Liver (tissue), 9 donors: ENCODE data around the gene CFAP70. TPM values are rescaled to one million over a fixed set of nuclear protein-coding genes. Genes with fewer than 3 reads are reported as not detected.

Experiments
- DNase-seq: peaks from one replicate; pipeline ENCODE4 v3.0.0-alpha.2; 2017; ENCODE audit warnings: low spot score
- H3K27ac ChIP-seq, 2 donors: one replicate each; pipeline ENCODE4 v1.7.0; 2013; ENCODE audit warnings: inconsistent platforms in 2 of 2, low read length in 2 of 2, control low read depth in 1 of 2, low read depth in 1 of 2, mild to moderate bottlenecking in 1 of 2
- H3K27me3 ChIP-seq, 4 donors: one replicate each; pipeline versions ENCODE4 v1.6.1 to v1.7.0; 2013; ENCODE audit warnings: low read length in 3 of 4, inconsistent platforms in 1 of 4, mild to moderate bottlenecking in 1 of 4, moderate library complexity in 1 of 4; ENCODE audit not compliant: control insufficient read depth in 4 of 4, insufficient read depth in 4 of 4
- H3K36me3 ChIP-seq, 4 donors: one replicate each; pipeline versions ENCODE4 v1.6.1 to v1.7.0; 2013; ENCODE audit warnings: low read length in 3 of 4, mild to moderate bottlenecking in 3 of 4, low read depth in 1 of 4, moderate library complexity in 1 of 4; ENCODE audit not compliant: control insufficient read depth in 4 of 4, insufficient read depth in 3 of 4
- H3K4me1 ChIP-seq, 4 donors: one replicate each; pipeline versions ENCODE4 v1.6.1 to v1.7.0; 2013; ENCODE audit warnings: low read length in 3 of 4, mild to moderate bottlenecking in 3 of 4, moderate library complexity in 1 of 4; ENCODE audit not compliant: control insufficient read depth in 4 of 4, insufficient read depth in 4 of 4
- H3K4me3 ChIP-seq, 3 donors: one replicate each; pipeline versions ENCODE4 v1.6.1 to v1.7.0; 2013; ENCODE audit warnings: low read length in 3 of 3, control low read depth in 1 of 3, low read depth in 1 of 3, mild to moderate bottlenecking in 1 of 3
- H3K9ac ChIP-seq, 2 donors: one replicate each; pipeline ENCODE4 v1.7.0; 2013; ENCODE audit warnings: low read length in 2 of 2, mild to moderate bottlenecking in 2 of 2, moderate library complexity in 2 of 2, control low read depth in 1 of 2, low read depth in 1 of 2
- H3K9me3 ChIP-seq, 4 donors: one replicate each; pipeline versions ENCODE4 v1.6.1 to v1.7.0; 2013; ENCODE audit warnings: low read length in 3 of 4; ENCODE audit not compliant: control insufficient read depth in 4 of 4
- FOXA1 ChIP-seq: IDR thresholded peaks from 2 replicates; pipeline ENCODE4 v1.6.1; 2016; ENCODE audit warnings: antibody characterized with exemption
- FOXA2 ChIP-seq: IDR thresholded peaks from 2 replicates; pipeline ENCODE4 v1.6.1; 2016; ENCODE audit warnings: antibody characterized with exemption
- GABPA ChIP-seq, 2 donors: IDR thresholded peaks in 1 of 2; conservative IDR thresholded peaks in 1 of 2; 2 replicates each; pipeline ENCODE4 v1.6.1; 2016; ENCODE audit warnings: antibody characterized with exemption in 2 of 2, mild to moderate bottlenecking in 1 of 2, moderate library complexity in 1 of 2
- HNF4A ChIP-seq, 2 donors: conservative IDR thresholded peaks; 2 replicates each; pipeline ENCODE4 v1.6.1; 2016; ENCODE audit warnings: antibody characterized with exemption in 2 of 2, mild to moderate bottlenecking in 2 of 2
- JUND ChIP-seq, 2 donors: IDR thresholded peaks; 2 replicates each; pipeline ENCODE4 v1.6.1; 2016; ENCODE audit warnings: antibody characterized with exemption in 2 of 2
- NR2F2 ChIP-seq: IDR thresholded peaks from 2 replicates; pipeline ENCODE4 v1.6.1; 2016; ENCODE audit warnings: antibody characterized with exemption
- TAF1 ChIP-seq: conservative IDR thresholded peaks from 2 replicates; pipeline ENCODE4 v1.6.1; 2016; ENCODE audit warnings: antibody characterized with exemption, mild to moderate bottlenecking
- WGBS: extraction: QIAGEN DNeasy Blood & Tissue Kit; methylation state at CpG from one replicate; pipeline ENCODE4 v1.1.7; 2013; 5-methylcytosine and 5-hydroxymethylcytosine counted together
- polyA plus RNA-seq, 2 donors: library from polyadenylated mRNA; stranded (reverse) in 1 of 2; unstranded in 1 of 2; fragments of 200-250 nt in 1 of 2; fragments of >200 nt in 1 of 2; fragmentation: Nextera tagmentation in 1 of 2; extraction: Ambion mirVana in 1 of 2; gene quantifications; one replicate each; pipeline versions ENCODE4 v1.2.1 to v1.2.3, GENCODE V29; 2013 to 2015
- total RNA-seq, 2 donors: library from RNA; depleted of rRNA; stranded (reverse); fragments of >200 nt; gene quantifications; one replicate each; pipeline ENCODE4 v1.2.3, GENCODE V29; 2014
- TF ChIP-seq, protein P1 (sequence below): IDR thresholded peaks from 2 replicates; pipeline ENCODE4 v1.6.1; 2016; ENCODE audit warnings: antibody characterized with exemption
- TF ChIP-seq, protein P2 (sequence below): fragments of 150-350 bp; IDR thresholded peaks from 2 replicates; pipeline ENCODE4 v1.5.1; 2017; ENCODE audit warnings: improper control_type of control experiment, low read depth, low read length; ENCODE audit not compliant: missing input control
- TF ChIP-seq, protein P3 (sequence below): IDR thresholded peaks from 2 replicates; pipeline ENCODE4 v1.6.1; 2016; ENCODE audit warnings: antibody characterized with exemption
- TF ChIP-seq, protein P4 (sequence below): IDR thresholded peaks from 2 replicates; pipeline ENCODE4 v1.6.1; 2016; ENCODE audit warnings: antibody characterized with exemption, mild to moderate bottlenecking
- donor health status: healthy.
- donor health status: healthy.
- donor health status: healthy.
- donor health status: healthy.
- donor health status: healthy.

The CFAP70 gene
- total and polyA plus RNA-seq, 4 donors, result 0.46 to 2.3 (median 0.80) TPM

DNA sequence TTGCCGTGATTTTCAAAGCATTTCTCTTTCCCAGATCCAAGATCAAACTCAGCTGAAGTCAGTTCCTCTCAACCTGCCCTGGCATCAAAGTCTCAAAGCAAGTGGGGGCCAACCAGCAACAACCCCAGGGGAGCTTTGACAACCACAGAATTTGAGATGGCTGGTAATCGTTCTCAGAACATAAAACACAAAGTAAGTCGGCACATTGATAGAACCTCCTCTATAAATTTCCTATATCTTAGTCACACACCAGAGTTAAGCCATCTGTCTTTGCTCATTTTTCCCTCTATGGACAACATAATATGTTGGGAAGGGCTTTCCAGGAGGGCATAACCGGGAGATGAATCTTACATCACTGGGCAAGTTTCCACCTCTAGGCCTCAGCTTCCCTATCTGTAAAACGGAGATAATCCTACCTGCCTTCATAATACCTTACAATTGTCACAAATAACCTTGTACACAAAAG, 110.4 kb downstream of the CFAP70 start (continued):
- TF ChIP-seq, protein P1, sequence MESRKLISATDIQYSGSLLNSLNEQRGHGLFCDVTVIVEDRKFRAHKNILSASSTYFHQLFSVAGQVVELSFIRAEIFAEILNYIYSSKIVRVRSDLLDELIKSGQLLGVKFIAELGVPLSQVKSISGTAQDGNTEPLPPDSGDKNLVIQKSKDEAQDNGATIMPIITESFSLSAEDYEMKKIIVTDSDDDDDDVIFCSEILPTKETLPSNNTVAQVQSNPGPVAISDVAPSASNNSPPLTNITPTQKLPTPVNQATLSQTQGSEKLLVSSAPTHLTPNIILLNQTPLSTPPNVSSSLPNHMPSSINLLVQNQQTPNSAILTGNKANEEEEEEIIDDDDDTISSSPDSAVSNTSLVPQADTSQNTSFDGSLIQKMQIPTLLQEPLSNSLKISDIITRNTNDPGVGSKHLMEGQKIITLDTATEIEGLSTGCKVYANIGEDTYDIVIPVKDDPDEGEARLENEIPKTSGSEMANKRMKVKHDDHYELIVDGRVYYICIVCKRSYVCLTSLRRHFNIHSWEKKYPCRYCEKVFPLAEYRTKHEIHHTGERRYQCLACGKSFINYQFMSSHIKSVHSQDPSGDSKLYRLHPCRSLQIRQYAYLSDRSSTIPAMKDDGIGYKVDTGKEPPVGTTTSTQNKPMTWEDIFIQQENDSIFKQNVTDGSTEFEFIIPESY, result no peak
- TF ChIP-seq FOXA2, result no peak

DNA sequence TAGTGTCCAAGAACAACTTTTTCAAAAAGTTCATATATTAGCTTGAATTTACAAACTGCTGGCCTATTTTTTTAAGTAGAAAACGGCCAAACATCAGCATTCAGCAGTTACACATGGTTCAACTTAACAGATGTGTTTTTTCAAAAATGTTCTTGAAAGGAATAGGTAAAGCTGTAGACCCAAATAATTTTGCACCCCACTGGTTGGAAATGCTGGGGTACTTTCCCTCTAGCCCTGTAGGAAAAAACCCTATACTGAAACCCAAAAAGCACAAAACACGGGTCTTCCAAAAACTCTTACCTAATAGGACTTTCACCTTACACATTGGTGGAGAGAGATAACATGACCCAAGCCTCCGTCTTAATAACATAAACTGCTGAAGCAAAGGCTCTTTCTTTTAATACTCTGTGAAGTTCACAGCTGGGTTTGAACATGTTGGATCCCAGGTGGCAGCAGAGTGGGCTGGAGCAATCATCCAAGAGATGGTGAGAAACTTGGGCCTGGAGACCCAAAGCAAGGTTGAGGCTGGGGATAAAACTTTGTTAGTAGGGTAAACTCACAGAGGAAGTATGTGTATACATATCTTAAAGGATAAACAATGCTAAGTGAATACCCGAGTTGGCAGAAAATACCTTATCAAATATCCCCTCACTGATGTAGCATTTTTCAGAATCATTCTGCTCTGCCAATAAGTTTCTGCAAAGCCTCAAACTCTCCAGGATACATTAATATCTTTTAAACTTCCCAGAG, 111.0 kb downstream of the CFAP70 start:
- H3K36me3 ChIP-seq, result peaks cover 3 to 13% (median 9%) of the 10 kb centered on the region in 4 donors
- H3K27me3 ChIP-seq, result no peaks in the 10 kb centered on the region
- TF ChIP-seq FOXA2 (no peak), TAF1 (no peak), GABPA (IDR thresholded peaks at IDR 0.05 in 1 of 2, conservative IDR thresholded peaks at IDR 0.05 in 1 of 2) (no peak), NR2F2 (no peak), FOXA1 (no peak), HNF4A (conservative IDR thresholded peaks at IDR 0.05) (no peak), JUND (IDR thresholded peaks at IDR 0.05) (no peak)
- TF ChIP-seq, protein P2, sequence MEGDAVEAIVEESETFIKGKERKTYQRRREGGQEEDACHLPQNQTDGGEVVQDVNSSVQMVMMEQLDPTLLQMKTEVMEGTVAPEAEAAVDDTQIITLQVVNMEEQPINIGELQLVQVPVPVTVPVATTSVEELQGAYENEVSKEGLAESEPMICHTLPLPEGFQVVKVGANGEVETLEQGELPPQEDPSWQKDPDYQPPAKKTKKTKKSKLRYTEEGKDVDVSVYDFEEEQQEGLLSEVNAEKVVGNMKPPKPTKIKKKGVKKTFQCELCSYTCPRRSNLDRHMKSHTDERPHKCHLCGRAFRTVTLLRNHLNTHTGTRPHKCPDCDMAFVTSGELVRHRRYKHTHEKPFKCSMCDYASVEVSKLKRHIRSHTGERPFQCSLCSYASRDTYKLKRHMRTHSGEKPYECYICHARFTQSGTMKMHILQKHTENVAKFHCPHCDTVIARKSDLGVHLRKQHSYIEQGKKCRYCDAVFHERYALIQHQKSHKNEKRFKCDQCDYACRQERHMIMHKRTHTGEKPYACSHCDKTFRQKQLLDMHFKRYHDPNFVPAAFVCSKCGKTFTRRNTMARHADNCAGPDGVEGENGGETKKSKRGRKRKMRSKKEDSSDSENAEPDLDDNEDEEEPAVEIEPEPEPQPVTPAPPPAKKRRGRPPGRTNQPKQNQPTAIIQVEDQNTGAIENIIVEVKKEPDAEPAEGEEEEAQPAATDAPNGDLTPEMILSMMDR, result no peak
- TF ChIP-seq, protein P3, sequence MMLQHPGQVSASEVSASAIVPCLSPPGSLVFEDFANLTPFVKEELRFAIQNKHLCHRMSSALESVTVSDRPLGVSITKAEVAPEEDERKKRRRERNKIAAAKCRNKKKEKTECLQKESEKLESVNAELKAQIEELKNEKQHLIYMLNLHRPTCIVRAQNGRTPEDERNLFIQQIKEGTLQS, result no peak
- TF ChIP-seq, protein P1, result no peak
- TF ChIP-seq, protein P4, sequence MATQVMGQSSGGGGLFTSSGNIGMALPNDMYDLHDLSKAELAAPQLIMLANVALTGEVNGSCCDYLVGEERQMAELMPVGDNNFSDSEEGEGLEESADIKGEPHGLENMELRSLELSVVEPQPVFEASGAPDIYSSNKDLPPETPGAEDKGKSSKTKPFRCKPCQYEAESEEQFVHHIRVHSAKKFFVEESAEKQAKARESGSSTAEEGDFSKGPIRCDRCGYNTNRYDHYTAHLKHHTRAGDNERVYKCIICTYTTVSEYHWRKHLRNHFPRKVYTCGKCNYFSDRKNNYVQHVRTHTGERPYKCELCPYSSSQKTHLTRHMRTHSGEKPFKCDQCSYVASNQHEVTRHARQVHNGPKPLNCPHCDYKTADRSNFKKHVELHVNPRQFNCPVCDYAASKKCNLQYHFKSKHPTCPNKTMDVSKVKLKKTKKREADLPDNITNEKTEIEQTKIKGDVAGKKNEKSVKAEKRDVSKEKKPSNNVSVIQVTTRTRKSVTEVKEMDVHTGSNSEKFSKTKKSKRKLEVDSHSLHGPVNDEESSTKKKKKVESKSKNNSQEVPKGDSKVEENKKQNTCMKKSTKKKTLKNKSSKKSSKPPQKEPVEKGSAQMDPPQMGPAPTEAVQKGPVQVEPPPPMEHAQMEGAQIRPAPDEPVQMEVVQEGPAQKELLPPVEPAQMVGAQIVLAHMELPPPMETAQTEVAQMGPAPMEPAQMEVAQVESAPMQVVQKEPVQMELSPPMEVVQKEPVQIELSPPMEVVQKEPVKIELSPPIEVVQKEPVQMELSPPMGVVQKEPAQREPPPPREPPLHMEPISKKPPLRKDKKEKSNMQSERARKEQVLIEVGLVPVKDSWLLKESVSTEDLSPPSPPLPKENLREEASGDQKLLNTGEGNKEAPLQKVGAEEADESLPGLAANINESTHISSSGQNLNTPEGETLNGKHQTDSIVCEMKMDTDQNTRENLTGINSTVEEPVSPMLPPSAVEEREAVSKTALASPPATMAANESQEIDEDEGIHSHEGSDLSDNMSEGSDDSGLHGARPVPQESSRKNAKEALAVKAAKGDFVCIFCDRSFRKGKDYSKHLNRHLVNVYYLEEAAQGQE, result no peak
- no peaks in the 10 kb centered on the region for H3K9me3 ChIP-seq
- DNase-seq, result no peak
- H3K9ac ChIP-seq, result peak overlapping the region in 1 of 2 donors; percentile 49
- H3K27ac ChIP-seq, result peak overlapping the region; percentile 45 to 71
- 22% methylated on average over 4 of the region's 4 CpGs for WGBS
- peak overlapping the region; percentile 78 to 92 (median 83) for H3K4me3 ChIP-seq
- H3K4me1 ChIP-seq, result peaks cover 8 to 41% (median 37%) of the 10 kb centered on the region in 4 donors
